K562 (cell line): ENCODE data around the gene NOSIP. TPM values are rescaled to one million over a fixed set of nuclear protein-coding genes. Genes with fewer than 3 reads are reported as not detected.

Source experiments
- ELK3 ChIP-seq: fragments of 450-650 bp; formaldehyde crosslinking; IDR thresholded peaks from 2 replicates; pipeline ENCODE4 v1.4.0; 2020; ENCODE audit warnings: mild to moderate bottlenecking
- HEY1 ChIP-seq: fragments of 250-450 bp; sonication (Bioruptor Pico); IDR thresholded peaks from 2 replicates; pipeline ENCODE4 v1.5.0; 2020; ENCODE audit warnings: mild to moderate bottlenecking, moderate library complexity, borderline replicate concordance
- HNRNPK ChIP-seq: fragments of 200-400 bp; formaldehyde crosslinking; IDR thresholded peaks from one replicate; pipeline ENCODE4 v1.6.1; 2018; ENCODE audit warnings: mild to moderate bottlenecking, low read depth, low read length; ENCODE audit not compliant: poor library complexity, severe bottlenecking
- JUNB ChIP-seq: fragments of 450-650 bp; formaldehyde crosslinking; conservative IDR thresholded peaks from 2 replicates; pipeline ENCODE4 v1.4.0; 2020; ENCODE audit warnings: mild to moderate bottlenecking
- MXI1 ChIP-seq: IDR thresholded peaks from 2 replicates; pipeline ENCODE4 v1.6.1; 2011; ENCODE audit warnings: low read depth, mild to moderate bottlenecking, improper control_type of control experiment, low read length
- NR3C1 ChIP-seq: sonication (generic); formaldehyde crosslinking; IDR thresholded peaks from 2 replicates; pipeline ENCODE4 v1.8.1; 2022; ENCODE audit warnings: missing genetic modification reagents
- PBX2 ChIP-seq, 2 experiments: IDR thresholded peaks in 1 of 2; conservative IDR thresholded peaks in 1 of 2; 2 replicates each; pipeline ENCODE4 v1.6.1; 2016; ENCODE audit warnings: low read depth in 2 of 2, mild to moderate bottlenecking in 1 of 2, missing compliant biosample characterization in 1 of 2, missing genetic modification characterization in 1 of 2, moderate library complexity in 1 of 2
- PKNOX1 ChIP-seq: fragments of 450-650 bp; IDR thresholded peaks from 2 replicates; pipeline ENCODE4 v1.6.1; 2016
- SOX6 ChIP-seq: fragments of 450-650 bp; IDR thresholded peaks from 2 replicates; pipeline ENCODE4 v1.6.1; 2014; ENCODE audit warnings: mild to moderate bottlenecking
- TCF7 ChIP-seq: sonication (generic); IDR thresholded peaks from 2 replicates; pipeline ENCODE4 v1.6.1; 2016; ENCODE audit warnings: antibody characterized with exemption, borderline replicate concordance
- ZFP30 ChIP-seq: fragments of 250-450 bp; sonication (Bioruptor Pico); IDR thresholded peaks from 2 replicates; pipeline ENCODE4 v1.8.0; 2022; ENCODE audit warnings: moderate library complexity, mild to moderate bottlenecking, inconsistent platforms, borderline replicate concordance
- ZFX ChIP-seq: sonication (generic); formaldehyde crosslinking; IDR thresholded peaks from 2 replicates; pipeline ENCODE4 v1.8.0; 2022; ENCODE audit warnings: mild to moderate bottlenecking, missing genetic modification reagents, moderate library complexity
- ZNF143 ChIP-seq: sonication (generic); formaldehyde crosslinking; IDR thresholded peaks from 2 replicates; pipeline ENCODE4 v1.9.0; 2022; ENCODE audit warnings: mild to moderate bottlenecking, missing genetic modification reagents
- polyA plus RNA-seq, 8 experiments: library from polyadenylated mRNA; depleted of rRNA in 4 of 8; stranded (reverse) in 5 of 8; unstranded in 3 of 8; fragments of >200 nt; fragmentation: Nextera tagmentation in 2 of 8; fragmentation: Illumina TruSeq in 1 of 8; extraction: Ambion mirVana in 2 of 8; extraction: Trizol in 1 of 8; gene quantifications; 2 replicates each; pipeline versions ENCODE4 v1.2.1 to v1.2.3, GENCODE V29; 2011 to 2014; ENCODE audit warnings: inconsistent platforms in 1 of 8, missing spikeins in 1 of 8
- total RNA-seq, 7 experiments: library from RNA; depleted of rRNA in 6 of 7; stranded (reverse); fragments of >200 nt in 6 of 7; fragmentation: Illumina TruSeq in 2 of 7; extraction: Trizol in 2 of 7; gene quantifications; 2 replicates each; pipeline versions ENCODE4 v1.2.1 to v1.2.3, GENCODE V29; 2011 to 2021; ENCODE audit warnings: low replicate concordance in 1 of 7
- TF ChIP-seq, protein P1 (sequence below): sonication (generic); IDR thresholded peaks from 2 replicates; pipeline ENCODE4 v1.6.1; 2016

NOSIP gene
- total and polyA plus RNA-seq, 9 of the 15 experiments (the other 6 are each of a cell fraction or from before 2014, with no cell fraction given) = 14.4 to 153 (median 79.9) TPM

- TF ChIP-seq ZFX (CRISPR knock-in tag) (peak; percentile 65), ELK3 (CRISPR knock-in tag) (no peak), SOX6 (peak; percentile 60; the same call in 1 of the 2 replicates), HEY1 (CRISPR knock-in tag) (no peak), PBX2 (CRISPR knock-in tag; IDR thresholded peaks at IDR 0.05; ENCODE audit: low read depth) (no peak), PBX2 (tag; conservative IDR thresholded peaks at IDR 0.05; ENCODE audit: low read depth) (peak; percentile 35), HNRNPK (no peak), JUNB (CRISPR knock-in tag) (no peak), PKNOX1 (peak; percentile 94), MXI1 (peak; percentile 56; the same call in 1 of the 2 replicates), NR3C1 (CRISPR knock-in tag) (no peak), TCF7 (peak; percentile 75; the same call in 1 of the 2 replicates), ZNF143 (CRISPR knock-in tag) (no peak), ZFP30 (no peak)
- TF ChIP-seq, protein P1, sequence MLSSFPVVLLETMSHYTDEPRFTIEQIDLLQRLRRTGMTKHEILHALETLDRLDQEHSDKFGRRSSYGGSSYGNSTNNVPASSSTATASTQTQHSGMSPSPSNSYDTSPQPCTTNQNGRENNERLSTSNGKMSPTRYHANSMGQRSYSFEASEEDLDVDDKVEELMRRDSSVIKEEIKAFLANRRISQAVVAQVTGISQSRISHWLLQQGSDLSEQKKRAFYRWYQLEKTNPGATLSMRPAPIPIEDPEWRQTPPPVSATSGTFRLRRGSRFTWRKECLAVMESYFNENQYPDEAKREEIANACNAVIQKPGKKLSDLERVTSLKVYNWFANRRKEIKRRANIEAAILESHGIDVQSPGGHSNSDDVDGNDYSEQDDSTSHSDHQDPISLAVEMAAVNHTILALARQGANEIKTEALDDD = no peak
Measured at GRCh38 chr19:49580264-49581006, at the start of gene NOSIP (continued).
